HepG2 (cell line): ENCODE measurements around the gene MCRIP2. TPM values are rescaled to one million over a fixed set of nuclear protein-coding genes. Genes with fewer than 3 reads are reported as not detected.

Experiments
- ATAC-seq: fragments of 200-7000 bp; cut with Tn5 transposase; 3 replicates; pipeline ENCODE4 v1.9.1; 2020; ENCODE audit warnings: mild to moderate bottlenecking, moderate library complexity
- BruUV-seq: library from RNA; stranded (reverse); fragments of 400-500 nt; replicated peaks from 2 replicates; lab custom pipeline; 2021; lab: Mats Ljungman, UMichigan
- CTCF ChIA-PET: fragments of 300-600 bp; formaldehyde crosslinking; extraction: SDS; loops from one replicate; lab custom pipeline; 2021; ENCODE audit warnings: low total read pairs, inconsistent platforms, low intra/inter-chr PET ratio; lab: Yijun Ruan, JAX
- POLR2A ChIA-PET: fragments of 350-600 bp; sonication (Branson Sonifier 250); formaldehyde crosslinking; loops from one replicate; lab custom pipeline; 2020; ENCODE audit warnings: antibody characterized with exemption, inconsistent platforms; lab: Yijun Ruan, JAX
- DNase-seq: peaks from one replicate; pipeline ENCODE4 v3.0.0-alpha.2; 2015; ENCODE audit warnings: low spot score
- FAIRE-seq: peaks from 3 replicates; lab custom pipeline; 2011; peaks lifted over from hg19 to GRCh38; lab: Jason Lieb, UNC
- H2AFZ ChIP-seq: one replicate; pipeline ENCODE4 v1.6.1; 2011; ENCODE audit warnings: low read length, inconsistent platforms
- H3K27ac ChIP-seq: fragments of 300-600 bp; 3 replicates; pipeline ENCODE4 v1.8.0; 2011; ENCODE audit warnings: mixed run types, mild to moderate bottlenecking, mixed read lengths, low read length, inconsistent platforms; ENCODE audit not compliant: insufficient read depth; ENCODE audit errors: extremely low read length
- H3K27me3 ChIP-seq, 2 experiments: fragments of 200-600 bp in 1 of 2; 2 replicates in 1 of 2; 3 replicates in 1 of 2; pipeline versions ENCODE4 v1.6.0 to v1.8.0; 2011; ENCODE audit warnings: low read length in 2 of 2, mild to moderate bottlenecking in 2 of 2, moderate library complexity in 2 of 2, inconsistent platforms in 1 of 2; ENCODE audit not compliant: insufficient read depth in 2 of 2, control insufficient read depth in 1 of 2
- H3K36me3 ChIP-seq, 2 experiments: fragments of 200-600 bp in 1 of 2; replicated peaks in 1 of 2; 2 replicates in 1 of 2; 3 replicates in 1 of 2; pipeline versions ENCODE4 v1.5.1 to v1.8.0; 2011; ENCODE audit warnings: low read length in 2 of 2, inconsistent platforms in 1 of 2; ENCODE audit not compliant: insufficient read depth in 2 of 2, control insufficient read depth in 1 of 2
- H3K4me1 ChIP-seq: 2 replicates; pipeline ENCODE4 v1.5.1; 2012; ENCODE audit warnings: low read length, inconsistent platforms; ENCODE audit not compliant: insufficient read depth
- H3K4me2 ChIP-seq: 2 replicates; pipeline ENCODE4 v1.6.0; 2011; ENCODE audit warnings: low read depth, low read length, inconsistent platforms
- H3K4me3 ChIP-seq, 3 experiments: fragments of 200-600 bp in 1 of 3; sonication (generic), shearing (Covaris generic) in 1 of 3; replicated peaks in 1 of 3; 2 replicates each; pipeline ENCODE4 v1.5.1; 2011 to 2016; ENCODE audit warnings: low read length in 3 of 3, inconsistent platforms in 2 of 3, low read depth in 2 of 3, mild to moderate bottlenecking in 2 of 3, control low read depth in 1 of 3, mixed read lengths in 1 of 3; ENCODE audit not compliant: insufficient read depth in 1 of 3
- H3K79me2 ChIP-seq: one replicate; pipeline ENCODE4 v1.6.1; 2011; ENCODE audit warnings: low read length, inconsistent platforms; ENCODE audit not compliant: insufficient read depth
- H3K9ac ChIP-seq: 2 replicates; pipeline ENCODE4 v1.6.0; 2011; ENCODE audit warnings: mild to moderate bottlenecking, low read depth, low read length, inconsistent platforms; ENCODE audit not compliant: insufficient read depth
- H3K9me3 ChIP-seq: 2 replicates; pipeline ENCODE4 v1.5.1; 2012; ENCODE audit warnings: mild to moderate bottlenecking, low read length
- H4K20me1 ChIP-seq: 2 replicates; pipeline ENCODE4 v1.6.0; 2011; ENCODE audit warnings: inconsistent platforms, mild to moderate bottlenecking, low read length, moderate library complexity; ENCODE audit not compliant: insufficient read depth
- ARID4A ChIP-seq: sonication (generic); formaldehyde crosslinking; IDR thresholded peaks from 2 replicates; pipeline ENCODE4 v1.5.0; 2020; ENCODE audit warnings: mild to moderate bottlenecking, missing genetic modification reagents, borderline replicate concordance
- ATF1 ChIP-seq: IDR thresholded peaks from 2 replicates; pipeline ENCODE4 v1.6.1; 2016; ENCODE audit warnings: mild to moderate bottlenecking, control low read depth
- BORCS8-MEF2B ChIP-seq: sonication (generic); formaldehyde crosslinking; IDR thresholded peaks from 2 replicates; pipeline ENCODE4 v1.8.0; 2022; ENCODE audit warnings: mild to moderate bottlenecking, missing genetic modification reagents
- FOSL2 ChIP-seq: sonication (generic); formaldehyde crosslinking; IDR thresholded peaks from 2 replicates; pipeline ENCODE4 v1.4.0; 2020; ENCODE audit warnings: missing genetic modification reagents
- HOXD1 ChIP-seq: sonication (generic); formaldehyde crosslinking; IDR thresholded peaks from 2 replicates; pipeline ENCODE4 v1.5.0; 2020; ENCODE audit warnings: missing genetic modification reagents
- JUN ChIP-seq: sonication (generic); formaldehyde crosslinking; IDR thresholded peaks from 2 replicates; pipeline ENCODE4 v1.4.0; 2020; ENCODE audit warnings: mild to moderate bottlenecking, missing genetic modification reagents
- KAT8 ChIP-seq: IDR thresholded peaks from 2 replicates; pipeline ENCODE4 v1.6.1; 2016; ENCODE audit warnings: missing genetic modification reagents, missing compliant biosample characterization
- PTBP1 ChIP-seq: fragments of 200-400 bp; formaldehyde crosslinking; IDR thresholded peaks from 2 replicates; pipeline ENCODE4 v1.6.1; 2018; ENCODE audit warnings: low read length, low read depth; ENCODE audit not compliant: poor library complexity, severe bottlenecking
- REPIN1 ChIP-seq: sonication (generic); formaldehyde crosslinking; IDR thresholded peaks from 2 replicates; pipeline ENCODE4 v1.8.0; 2022; ENCODE audit warnings: missing genetic modification reagents, low read depth, mild to moderate bottlenecking, borderline replicate concordance
- ZNF160 ChIP-seq: sonication (generic); formaldehyde crosslinking; IDR thresholded peaks from 2 replicates; pipeline ENCODE4 v1.8.0; 2022; ENCODE audit warnings: mild to moderate bottlenecking, inconsistent platforms, missing genetic modification reagents
- ZNF446 ChIP-seq: sonication (generic); formaldehyde crosslinking; IDR thresholded peaks from 2 replicates; pipeline ENCODE4 v1.5.0; 2020; ENCODE audit warnings: mild to moderate bottlenecking, missing genetic modification reagents
- ZNF780A ChIP-seq: sonication (generic); formaldehyde crosslinking; IDR thresholded peaks from 2 replicates; pipeline ENCODE4 v1.8.0; 2022; ENCODE audit warnings: mild to moderate bottlenecking, missing genetic modification reagents, moderate library complexity
- WGBS: methylation state at CpG from one replicate; pipeline ENCODE4 v1.1.6; 2017; ENCODE audit warnings: low lambda C conversion rate; 5-methylcytosine and 5-hydroxymethylcytosine counted together
- in situ Hi-C: cut with HindIII; loops from 2 replicates; pipeline ENCODE4 v1.10.0; 2017; ENCODE audit warnings: low pct_unique_long_range_greater_than_20kb; ENCODE audit not compliant: extremely low pct_ligation_motif_present
- intact Hi-C: fragments of 100-400 bp; cut with micrococcal nuclease; formaldehyde crosslinking; loops from one replicate; pipeline ENCODE4 v1.10.0; 2022; ENCODE audit not compliant: unreplicated experiment
- polyA plus RNA-seq, 8 experiments: library from polyadenylated mRNA; depleted of rRNA in 3 of 8; stranded (reverse) in 7 of 8; unstranded in 1 of 8; fragments of >200 nt; fragmentation: Illumina TruSeq in 4 of 8; extraction: Trizol in 4 of 8; gene quantifications; 2 replicates each; pipeline versions ENCODE4 v1.2.1 to v1.2.3, GENCODE V29; 2011 to 2016; ENCODE audit warnings: low read depth in 4 of 8, missing spikeins in 1 of 8, mixed read lengths in 1 of 8; ENCODE audit not compliant: insufficient read depth in 1 of 8
- total RNA-seq, 5 experiments: library from RNA; depleted of rRNA; stranded (reverse); fragments of >200 nt; fragmentation: Illumina TruSeq; extraction: Trizol; gene quantifications; 2 replicates each; pipeline ENCODE4 v1.2.3, GENCODE V29; 2016; ENCODE audit warnings: low read depth in 1 of 5
- TF ChIP-seq, protein P1 (sequence below): sonication (generic); formaldehyde crosslinking; IDR thresholded peaks from 2 replicates; pipeline ENCODE4 v1.5.1; 2020; ENCODE audit warnings: mild to moderate bottlenecking, missing genetic modification reagents, borderline replicate concordance

The MCRIP2 gene
- total and polyA plus RNA-seq, 2 of the 13 experiments (the other 11 are each of a cell fraction or from before 2014, with no cell fraction given), result 39.6 to 76.7 TPM

GRCh38 chr16:637081-638018 is 4.3 kb upstream of the MCRIP2 start:
- FAIRE-seq, result no peak
- peak; percentile 37 for DNase-seq
- ATAC-seq, result peak; percentile 13
- Histone ChIP-seq H3K4me2 (peak overlapping the region; percentile 98), H3K9ac (peak overlapping the region; percentile 83), H3K36me3 (no peaks in the 10 kb centered on the region; a peak in 1 of 5 replicates), H2AFZ (no peak overlapping the region), H3K9me3 (no peaks in the 10 kb centered on the region), H4K20me1 (no peaks in the 10 kb centered on the region), H3K27me3 (no peaks in the 10 kb centered on the region), H3K27ac (peak overlapping the region; percentile 88), H3K4me3 (peak overlapping the region; percentile 90 to 94 (median 92)), H3K79me2 (peaks cover 6% of the 10 kb centered on the region), H3K4me1 (peaks cover 37% of the 10 kb centered on the region)
- intact Hi-C loops (no loop called here), in situ Hi-C loops (no loop called here)
- ChIA-PET CTCF (no interaction called here), POLR2A (interaction anchor here (0.9 to 2.1 kb wide), 12 partner anchors 10 to 60 kb away, joined by 3 to 13 read pairs (median 4); partner anchors contain the start of genes RHOT2, STUB1, WDR24 and WDR90)
- 34% methylated on average over 15 of the region's 53 CpGs for WGBS
- BruUV-seq, result no TSS peak
- TF ChIP-seq ZNF446 (CRISPR knock-in tag), result no peak
- no peak for TF ChIP-seq BORCS8-MEF2B (CRISPR knock-in tag)
- no peak for TF ChIP-seq ZNF780A (CRISPR knock-in tag)
- TF ChIP-seq, protein P1, sequence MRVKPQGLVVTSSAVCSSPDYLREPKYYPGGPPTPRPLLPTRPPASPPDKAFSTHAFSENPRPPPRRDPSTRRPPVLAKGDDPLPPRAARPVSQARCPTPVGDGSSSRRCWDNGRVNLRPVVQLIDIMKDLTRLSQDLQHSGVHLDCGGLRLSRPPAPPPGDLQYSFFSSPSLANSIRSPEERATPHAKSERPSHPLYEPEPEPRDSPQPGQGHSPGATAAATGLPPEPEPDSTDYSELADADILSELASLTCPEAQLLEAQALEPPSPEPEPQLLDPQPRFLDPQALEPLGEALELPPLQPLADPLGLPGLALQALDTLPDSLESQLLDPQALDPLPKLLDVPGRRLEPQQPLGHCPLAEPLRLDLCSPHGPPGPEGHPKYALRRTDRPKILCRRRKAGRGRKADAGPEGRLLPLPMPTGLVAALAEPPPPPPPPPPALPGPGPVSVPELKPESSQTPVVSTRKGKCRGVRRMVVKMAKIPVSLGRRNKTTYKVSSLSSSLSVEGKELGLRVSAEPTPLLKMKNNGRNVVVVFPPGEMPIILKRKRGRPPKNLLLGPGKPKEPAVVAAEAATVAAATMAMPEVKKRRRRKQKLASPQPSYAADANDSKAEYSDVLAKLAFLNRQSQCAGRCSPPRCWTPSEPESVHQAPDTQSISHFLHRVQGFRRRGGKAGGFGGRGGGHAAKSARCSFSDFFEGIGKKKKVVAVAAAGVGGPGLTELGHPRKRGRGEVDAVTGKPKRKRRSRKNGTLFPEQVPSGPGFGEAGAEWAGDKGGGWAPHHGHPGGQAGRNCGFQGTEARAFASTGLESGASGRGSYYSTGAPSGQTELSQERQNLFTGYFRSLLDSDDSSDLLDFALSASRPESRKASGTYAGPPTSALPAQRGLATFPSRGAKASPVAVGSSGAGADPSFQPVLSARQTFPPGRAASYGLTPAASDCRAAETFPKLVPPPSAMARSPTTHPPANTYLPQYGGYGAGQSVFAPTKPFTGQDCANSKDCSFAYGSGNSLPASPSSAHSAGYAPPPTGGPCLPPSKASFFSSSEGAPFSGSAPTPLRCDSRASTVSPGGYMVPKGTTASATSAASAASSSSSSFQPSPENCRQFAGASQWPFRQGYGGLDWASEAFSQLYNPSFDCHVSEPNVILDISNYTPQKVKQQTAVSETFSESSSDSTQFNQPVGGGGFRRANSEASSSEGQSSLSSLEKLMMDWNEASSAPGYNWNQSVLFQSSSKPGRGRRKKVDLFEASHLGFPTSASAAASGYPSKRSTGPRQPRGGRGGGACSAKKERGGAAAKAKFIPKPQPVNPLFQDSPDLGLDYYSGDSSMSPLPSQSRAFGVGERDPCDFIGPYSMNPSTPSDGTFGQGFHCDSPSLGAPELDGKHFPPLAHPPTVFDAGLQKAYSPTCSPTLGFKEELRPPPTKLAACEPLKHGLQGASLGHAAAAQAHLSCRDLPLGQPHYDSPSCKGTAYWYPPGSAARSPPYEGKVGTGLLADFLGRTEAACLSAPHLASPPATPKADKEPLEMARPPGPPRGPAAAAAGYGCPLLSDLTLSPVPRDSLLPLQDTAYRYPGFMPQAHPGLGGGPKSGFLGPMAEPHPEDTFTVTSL, result no peak
- TF ChIP-seq ARID4A (CRISPR knock-in tag), result 0 out of 2 replicates have a peak, but pooled peaks have one; percentile 3
- no peak for TF ChIP-seq PTBP1
- TF ChIP-seq JUN, result no peak
- TF ChIP-seq KAT8 (CRISPR knock-in tag), result no peak
- no peak for TF ChIP-seq FOSL2 (CRISPR knock-in tag)
- TF ChIP-seq HOXD1 (CRISPR knock-in tag), result no peak
- TF ChIP-seq ATF1 (CRISPR knock-in tag), result no peak
- no peak for TF ChIP-seq ZNF160
- TF ChIP-seq REPIN1, result no peak
